ENCODE data around the gene KIF24. TPM values are rescaled to one million over a fixed set of nuclear protein-coding genes. Genes with fewer than 3 reads are reported as not detected.
A peak's percentile ranks its signal among the peaks of the same experiment; 100 is the strongest.
"Not testable (repeated sequence)": the region's sequence is repeated elsewhere in the genome, so short reads cannot be mapped to it uniquely, and the experiment has no call there.

KIF24 gene
- total RNA-seq, 4 donors from 2014 or later = 0.68 to 1.4 (median 1.0) TPM

DNA sequence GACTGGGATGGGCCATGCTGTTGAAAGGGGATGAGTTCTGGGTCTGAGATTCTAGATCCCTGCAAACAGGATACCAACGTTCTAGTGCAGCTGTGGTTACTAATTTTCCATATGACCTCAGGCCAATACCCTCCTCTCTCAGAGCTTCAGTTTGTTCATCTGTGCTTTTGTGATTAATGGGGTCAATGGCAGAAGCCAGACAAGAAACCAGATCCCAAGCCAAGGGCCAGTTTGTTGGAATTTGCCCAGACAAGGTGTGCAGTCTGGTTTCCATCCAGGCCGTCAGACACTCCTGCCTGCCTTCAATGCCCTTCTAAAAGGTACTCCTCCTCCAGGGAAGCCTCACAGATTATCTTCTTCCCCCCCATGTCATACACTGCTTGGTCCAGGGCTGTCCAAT, 36.2 kb upstream of the KIF24 start:
- H3K27me3 ChIP-seq = no peaks in the 10 kb centered on the region
- TF ChIP-seq EP300 (IDR thresholded peaks at IDR 0.05) = no peak
- TF ChIP-seq POLR2A (IDR thresholded peaks at IDR 0.05) = no peak
- TF ChIP-seq CTCF (IDR thresholded peaks at IDR 0.05) = no peak
- no peak for TF ChIP-seq POLR2AphosphoS5 (IDR thresholded peaks at IDR 0.05)

GRCh38 chr9:34363619-34364351, 34.7 kb upstream of the KIF24 start:
- TF ChIP-seq EP300 (IDR thresholded peaks at IDR 0.05) (no peak), POLR2AphosphoS5 (IDR thresholded peaks at IDR 0.05) (no peak), CTCF (IDR thresholded peaks at IDR 0.05) (no peak), POLR2A (IDR thresholded peaks at IDR 0.05) (no peak)
- 68% methylated on average over 13 of the region's 13 CpGs for WGBS
- Histone ChIP-seq H3K27ac (no peak overlapping the region), H3K36me3 (no peaks in the 10 kb centered on the region), H3K4me3 (no peak overlapping the region), H3K4me1 (no peaks in the 10 kb centered on the region), H3K9me3 (no peaks in the 10 kb centered on the region), H3K27me3 (no peaks in the 10 kb centered on the region)
- DNase-seq (ENCODE audit: low spot score in 2 of 2) = peak in 1 of 2 donors; percentile 67

More for the DNA sequence above, 36.2 kb upstream of the KIF24 start:
- H3K9me3 ChIP-seq = no peaks in the 10 kb centered on the region
- no peak overlapping the region for H3K27ac ChIP-seq
- 49% methylated on average over 2 of the region's 2 CpGs for WGBS
- H3K4me3 ChIP-seq = no peak overlapping the region
- no peaks in the 10 kb centered on the region for H3K36me3 ChIP-seq
- peaks cover 4% of the 10 kb centered on the region for H3K4me1 ChIP-seq
- DNase-seq (ENCODE audit: low spot score in 2 of 2) = no peak

GRCh38 chr9:34362614-34363214, 33.6 kb upstream of the KIF24 start:
- Histone ChIP-seq H3K9me3 (no peaks in the 10 kb centered on the region), H3K27me3 (no peaks in the 10 kb centered on the region), H3K27ac (no peak overlapping the region), H3K36me3 (no peaks in the 10 kb centered on the region), H3K4me3 (no peak overlapping the region), H3K4me1 (no peaks in the 10 kb centered on the region)
- 100% methylated on average over 4 of the region's 4 CpGs for WGBS
- TF ChIP-seq POLR2AphosphoS5 (IDR thresholded peaks at IDR 0.05) (no peak), EP300 (IDR thresholded peaks at IDR 0.05) (no peak)
- no peak for DNase-seq (ENCODE audit: low spot score in 2 of 2)

- H3K4me1 ChIP-seq; DNase-seq (ENCODE audit: low spot score in 2 of 2); H3K9me3 ChIP-seq; H3K36me3 ChIP-seq; H3K27ac ChIP-seq; H3K4me3 ChIP-seq; H3K27me3 ChIP-seq: not testable (repeated sequence)
- 100% methylated on average over 1 of the region's 1 CpG for WGBS
These were observed 23.9 kb upstream of the KIF24 start for GRCh38 chr9:34352957-34353356.

DNA sequence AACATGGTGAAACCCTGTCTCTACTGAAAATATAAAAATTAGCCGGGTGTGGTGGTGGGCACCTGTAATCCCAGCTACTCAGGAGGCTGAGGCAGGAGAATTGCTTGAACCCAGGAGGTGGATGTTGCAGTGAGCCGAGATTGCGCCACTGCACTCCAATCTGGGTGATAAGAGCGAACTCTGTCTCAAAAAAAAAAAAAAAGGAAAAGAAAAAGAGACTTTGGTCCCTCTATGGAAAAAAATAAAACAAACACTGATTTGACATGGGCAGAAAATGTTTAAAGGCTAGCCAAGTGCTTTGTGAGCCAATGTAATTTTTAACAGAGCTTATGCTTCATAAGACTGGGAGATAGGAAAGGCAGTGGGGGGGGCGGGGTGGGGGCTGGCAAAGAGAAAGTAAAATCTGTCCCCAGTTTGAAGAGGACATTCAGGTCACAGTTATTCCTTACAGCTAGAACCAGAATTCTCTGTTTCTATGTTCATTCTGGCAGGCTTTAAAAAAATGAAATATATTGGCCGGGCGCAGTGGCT, 23.1 kb upstream of the KIF24 start:
- H3K9me3 ChIP-seq; H3K27ac ChIP-seq; DNase-seq (ENCODE audit: low spot score in 2 of 2); H3K36me3 ChIP-seq; H3K4me1 ChIP-seq; H3K4me3 ChIP-seq; H3K27me3 ChIP-seq: not testable (repeated sequence)
- WGBS = 89% methylated on average over 7 of the region's 7 CpGs

- Histone ChIP-seq H3K4me3 (no peak overlapping the region), H3K27me3 (no peaks in the 10 kb centered on the region), H3K27ac (no peak overlapping the region), H3K4me1 (peaks cover 5% of the 10 kb centered on the region), H3K9me3 (no peaks in the 10 kb centered on the region), H3K36me3 (no peaks in the 10 kb centered on the region)
- DNase-seq (ENCODE audit: low spot score in 2 of 2) = no peak
- TF ChIP-seq POLR2AphosphoS5 (IDR thresholded peaks at IDR 0.05) (no peak), POLR2A (IDR thresholded peaks at IDR 0.05) (no peak), CTCF (IDR thresholded peaks at IDR 0.05) (no peak)
- WGBS = 92% methylated on average over 3 of the region's 3 CpGs
These were observed 20.3 kb upstream of the KIF24 start for GRCh38 chr9:34349324-34349723.
